ENCODE data around the gene PPFIA1. TPM values are rescaled to one million over a fixed set of nuclear protein-coding genes. Genes with fewer than 3 reads are reported as not detected.

PPFIA1 gene
- total RNA-seq, 1 donor from 2014 or later, result 49.6 TPM

DNA sequence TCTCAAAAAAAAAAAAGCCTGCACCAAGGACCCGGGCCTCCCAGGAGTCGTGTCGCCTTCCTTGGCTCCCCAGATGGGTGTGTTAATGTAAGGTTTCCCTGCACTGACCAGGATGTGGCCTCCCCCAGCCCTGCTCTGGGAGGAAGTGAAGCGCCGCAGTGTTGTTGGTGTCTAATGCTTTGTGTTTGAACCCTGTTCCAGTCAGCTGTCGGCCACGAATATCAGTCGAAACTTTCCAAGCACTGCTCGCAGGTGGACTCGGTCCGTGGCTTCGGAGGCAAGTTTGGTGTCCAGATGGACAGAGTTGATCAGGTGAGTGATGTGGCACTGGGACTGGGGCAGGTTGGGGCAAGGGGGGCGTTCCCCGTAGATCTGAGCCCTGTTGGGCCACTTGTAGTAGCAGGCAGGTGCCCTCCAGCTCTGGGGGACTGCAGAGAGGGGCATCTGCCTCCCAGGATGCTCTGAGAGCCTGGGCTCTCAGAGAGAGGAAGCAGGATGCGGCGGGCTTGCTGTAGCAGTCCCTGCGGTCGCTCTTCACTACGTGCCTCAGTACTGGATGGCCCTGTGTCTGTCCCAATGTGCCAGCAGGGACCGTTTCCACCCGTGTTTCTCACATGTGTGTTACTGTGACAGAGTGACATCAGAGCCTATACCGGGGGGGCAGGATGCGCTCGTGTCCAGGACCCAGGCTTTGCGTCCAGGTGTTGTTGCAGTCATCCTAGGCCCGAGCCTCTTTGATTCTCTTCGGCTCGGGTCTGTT lies 144.0 kb downstream of the PPFIA1 start:
- DNase-seq (ENCODE audit: low spot score), result no peak

DNA sequence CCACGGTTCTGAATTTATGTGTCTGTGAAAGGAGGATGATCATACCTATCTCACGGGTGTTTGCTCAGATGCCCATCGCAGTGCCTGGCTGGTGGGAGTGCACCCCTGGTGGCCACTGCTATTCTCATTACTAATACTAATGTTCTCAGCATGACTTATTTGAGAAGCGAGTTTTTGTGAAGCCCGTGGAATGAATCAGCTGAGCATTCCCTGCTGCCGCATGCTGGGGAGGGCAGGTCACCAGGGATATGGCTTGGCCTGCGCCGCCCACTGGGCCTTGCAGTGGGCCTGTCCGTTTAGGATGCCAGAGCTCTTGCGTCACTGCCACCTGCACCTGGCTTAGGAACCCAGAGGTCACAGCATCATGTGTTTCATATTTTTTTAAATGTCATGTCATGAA lies 144.7 kb downstream of the PPFIA1 start:
- no peak for DNase-seq (ENCODE audit: low spot score)

DNA sequence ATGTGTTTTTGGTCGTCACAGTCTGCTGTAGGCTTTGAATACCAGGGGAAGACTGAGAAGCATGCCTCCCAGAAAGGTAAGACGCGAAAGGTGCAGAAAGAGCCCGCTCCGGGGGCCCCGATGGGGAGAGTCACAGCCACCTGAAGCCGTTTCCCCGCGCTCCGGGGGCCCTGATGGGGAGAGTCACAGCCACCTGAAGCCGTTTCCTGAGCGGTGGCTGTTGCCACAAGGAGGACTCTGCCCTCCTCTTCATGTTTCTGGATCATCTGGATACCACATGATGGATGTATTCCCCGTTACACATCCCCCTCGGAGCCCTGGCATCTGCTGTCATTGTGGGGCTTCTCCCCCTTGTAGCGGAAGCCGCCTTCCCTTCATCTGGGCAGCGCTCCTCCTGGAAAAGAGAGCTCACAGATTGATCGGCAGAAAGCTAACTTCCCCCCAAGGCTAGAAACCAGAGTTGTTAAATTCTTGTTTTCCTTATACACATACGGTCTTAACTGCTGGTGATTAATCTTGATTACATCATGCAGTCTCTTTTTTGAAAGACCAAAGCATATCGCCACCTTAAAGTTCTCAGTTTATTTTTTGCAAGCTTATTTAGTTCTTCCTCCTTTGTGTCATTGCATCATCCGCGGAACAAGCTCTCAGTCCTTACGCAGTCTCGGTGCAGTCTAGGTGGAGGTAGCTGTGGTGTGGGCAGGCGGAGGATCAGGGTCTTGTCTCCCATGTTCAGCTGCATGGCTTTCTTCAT lies 145.3 kb downstream of the PPFIA1 start:
- DNase-seq (ENCODE audit: low spot score), result no peak

DNA sequence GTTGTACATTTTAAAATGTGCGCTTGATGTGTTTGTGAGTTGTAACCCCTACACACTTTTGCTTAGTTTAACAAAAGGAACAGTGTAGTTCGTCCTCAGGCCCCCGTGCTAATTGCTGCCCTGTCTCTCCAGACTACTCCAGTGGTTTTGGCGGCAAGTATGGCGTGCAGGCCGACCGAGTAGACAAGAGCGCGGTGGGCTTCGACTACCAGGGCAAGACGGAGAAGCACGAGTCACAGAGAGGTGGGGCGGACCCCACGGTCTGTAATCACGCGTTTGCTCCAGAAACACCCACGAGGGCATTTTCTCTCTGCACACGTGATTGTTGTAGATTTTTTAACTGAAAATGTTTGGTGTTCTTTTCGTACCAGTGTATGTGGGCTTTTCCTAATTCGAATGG lies 146.4 kb downstream of the PPFIA1 start:
- no peak for DNase-seq (ENCODE audit: low spot score)

DNA sequence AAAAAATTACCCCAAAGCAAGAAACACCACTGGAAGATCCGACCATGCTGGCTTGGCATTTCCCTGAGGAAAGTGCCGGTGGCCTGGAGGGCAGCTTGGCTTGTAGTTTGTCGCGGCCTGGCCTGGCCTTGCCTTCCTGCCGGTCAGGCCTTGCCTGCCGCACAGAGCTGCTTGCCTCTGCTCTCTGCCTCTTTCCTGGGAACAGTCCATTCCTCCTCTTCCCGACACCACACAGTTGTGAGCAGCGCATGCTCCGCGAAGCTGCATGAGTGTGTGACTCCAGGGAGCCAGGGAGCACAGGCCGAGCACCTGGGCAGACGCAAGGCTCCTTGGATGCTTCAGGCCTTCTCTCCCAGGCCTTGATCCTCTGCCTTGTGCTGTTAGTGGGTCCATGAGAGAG lies 147.6 kb downstream of the PPFIA1 start:
- no peak for DNase-seq (ENCODE audit: low spot score)

DNA sequence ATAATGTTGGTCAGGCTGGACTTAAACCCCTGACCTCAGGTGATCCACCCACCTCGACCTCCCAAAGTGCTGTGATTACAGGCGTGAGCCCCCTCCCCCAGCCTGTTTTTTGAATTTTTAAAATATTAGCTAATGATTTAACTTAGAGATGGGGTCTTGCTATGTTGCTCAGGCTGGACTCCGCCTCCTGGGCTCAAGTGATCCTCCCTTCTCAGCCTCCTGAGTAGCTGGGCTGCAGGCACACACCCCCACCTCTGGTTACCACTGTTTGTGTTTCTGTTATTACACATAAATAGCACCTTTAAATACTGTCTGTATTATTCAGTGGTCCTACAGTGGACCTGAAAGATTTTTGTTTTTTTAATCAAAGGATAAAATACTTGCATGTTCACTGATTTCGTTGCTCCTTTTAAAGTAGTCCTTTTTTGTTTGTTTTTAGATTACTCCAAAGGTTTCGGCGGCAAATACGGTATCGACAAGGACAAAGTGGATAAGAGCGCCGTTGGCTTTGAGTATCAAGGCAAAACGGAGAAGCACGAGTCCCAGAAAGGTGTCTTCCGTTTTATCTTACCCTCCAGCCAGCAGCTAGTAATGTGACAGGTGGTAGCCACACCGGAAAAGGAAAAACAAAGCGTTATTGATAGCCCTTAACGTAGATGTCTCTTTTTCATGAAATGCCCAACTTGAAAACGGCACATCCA lies 149.0 kb downstream of the PPFIA1 start:
- no peak for DNase-seq (ENCODE audit: low spot score)

DNA sequence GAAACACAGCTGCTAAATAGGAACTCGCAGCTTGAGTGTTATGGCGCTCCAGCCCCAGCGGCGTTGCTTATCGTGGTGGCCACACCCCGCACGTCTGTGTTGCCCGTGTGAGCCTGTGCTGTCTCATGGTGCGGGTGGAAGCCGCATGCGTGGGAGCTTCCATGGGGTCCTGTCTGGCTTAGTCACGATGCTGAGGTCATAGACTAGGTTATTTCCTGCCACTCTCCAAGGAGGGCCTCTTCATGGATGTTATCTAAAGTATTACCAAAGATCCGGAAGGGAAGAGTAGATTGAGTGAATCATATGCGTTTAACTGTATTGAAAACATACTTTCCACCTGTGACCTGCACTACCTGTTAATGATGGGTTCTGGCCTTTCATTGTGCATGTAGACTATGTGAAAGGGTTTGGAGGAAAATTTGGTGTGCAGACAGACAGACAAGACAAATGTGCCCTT lies 149.5 kb downstream of the PPFIA1 start:
- no peak for DNase-seq (ENCODE audit: low spot score)

DNA sequence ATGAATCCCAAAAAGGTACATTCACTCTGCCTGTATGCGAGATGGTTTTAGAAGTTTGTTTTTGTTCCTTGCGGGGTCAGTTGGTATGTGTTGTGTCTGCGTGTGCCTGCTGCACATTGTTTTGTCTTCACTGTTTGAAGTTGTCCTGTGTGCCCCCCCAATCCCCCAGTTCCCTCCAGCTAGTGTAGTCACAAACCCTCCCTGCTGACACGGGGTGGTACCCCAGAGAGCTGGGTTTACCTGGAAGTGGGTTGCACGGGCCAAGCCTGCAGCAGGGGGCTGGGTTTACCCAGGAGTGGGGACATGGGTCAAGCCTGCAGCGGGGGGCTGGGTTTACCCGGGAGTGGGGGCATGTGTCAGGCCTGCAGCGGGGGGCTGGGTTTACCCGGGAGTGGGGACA lies 150.0 kb downstream of the PPFIA1 start:
- no peak for DNase-seq (ENCODE audit: low spot score)

DNA sequence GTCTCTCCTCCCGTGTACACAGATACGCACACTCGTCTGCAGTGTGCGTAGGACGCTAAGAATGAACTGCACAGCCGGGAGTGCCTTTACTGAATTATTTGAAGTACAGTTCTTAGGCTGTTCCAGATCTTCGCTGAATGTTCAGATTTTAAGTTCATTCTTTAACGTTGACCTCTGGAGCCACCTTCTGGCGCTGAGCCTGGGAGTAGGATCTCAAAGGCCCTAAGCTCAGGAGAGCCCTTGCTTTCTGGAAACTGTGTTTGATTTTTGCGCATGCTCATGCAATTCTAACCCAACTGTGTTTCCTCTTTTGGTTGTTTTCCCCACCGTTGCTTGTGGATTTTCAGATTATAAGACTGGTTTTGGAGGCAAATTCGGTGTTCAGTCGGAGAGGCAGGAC lies 150.6 kb downstream of the PPFIA1 start:
- no peak for DNase-seq (ENCODE audit: low spot score)

DNA sequence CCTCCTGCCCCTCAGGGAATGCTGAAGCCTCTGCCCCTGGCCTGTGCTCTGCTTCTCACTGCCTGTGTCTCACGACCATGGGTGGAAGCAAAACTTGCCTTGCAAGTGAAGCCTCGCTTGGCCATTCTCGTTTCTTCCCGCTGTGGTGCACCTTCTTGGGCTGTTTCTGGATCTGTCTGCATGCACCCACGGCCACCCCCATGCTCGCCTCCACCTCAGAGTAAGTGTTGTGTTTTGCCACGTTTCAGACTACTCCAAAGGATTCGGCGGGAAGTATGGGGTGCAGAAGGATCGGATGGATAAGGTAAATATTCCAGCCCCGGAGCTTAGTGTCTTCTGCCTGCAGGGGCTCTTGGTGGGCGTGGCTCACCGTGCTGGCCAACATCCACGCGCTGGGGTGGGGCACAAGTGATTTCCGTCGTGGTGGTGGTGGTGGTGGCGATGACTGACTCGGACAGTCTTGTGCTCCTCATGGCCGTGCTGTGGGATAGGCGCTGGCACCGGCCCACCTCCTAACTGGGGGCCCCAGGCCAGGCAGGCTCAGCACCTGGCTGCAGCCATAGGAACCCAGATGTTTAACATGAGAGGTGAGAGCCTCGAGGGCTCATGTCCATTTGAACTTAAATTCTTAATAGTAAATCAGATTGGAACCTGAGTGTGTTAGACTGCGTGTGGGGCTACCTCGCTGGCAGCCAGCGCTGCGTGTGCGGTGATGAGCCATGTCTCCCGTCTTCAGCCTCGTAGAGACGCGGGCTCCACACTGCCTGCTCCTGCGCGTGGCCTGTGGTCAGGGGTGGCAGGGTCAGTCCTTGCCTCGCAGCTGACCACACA lies 152.4 kb downstream of the PPFIA1 start:
- DNase-seq (ENCODE audit: low spot score), result no peak

DNA sequence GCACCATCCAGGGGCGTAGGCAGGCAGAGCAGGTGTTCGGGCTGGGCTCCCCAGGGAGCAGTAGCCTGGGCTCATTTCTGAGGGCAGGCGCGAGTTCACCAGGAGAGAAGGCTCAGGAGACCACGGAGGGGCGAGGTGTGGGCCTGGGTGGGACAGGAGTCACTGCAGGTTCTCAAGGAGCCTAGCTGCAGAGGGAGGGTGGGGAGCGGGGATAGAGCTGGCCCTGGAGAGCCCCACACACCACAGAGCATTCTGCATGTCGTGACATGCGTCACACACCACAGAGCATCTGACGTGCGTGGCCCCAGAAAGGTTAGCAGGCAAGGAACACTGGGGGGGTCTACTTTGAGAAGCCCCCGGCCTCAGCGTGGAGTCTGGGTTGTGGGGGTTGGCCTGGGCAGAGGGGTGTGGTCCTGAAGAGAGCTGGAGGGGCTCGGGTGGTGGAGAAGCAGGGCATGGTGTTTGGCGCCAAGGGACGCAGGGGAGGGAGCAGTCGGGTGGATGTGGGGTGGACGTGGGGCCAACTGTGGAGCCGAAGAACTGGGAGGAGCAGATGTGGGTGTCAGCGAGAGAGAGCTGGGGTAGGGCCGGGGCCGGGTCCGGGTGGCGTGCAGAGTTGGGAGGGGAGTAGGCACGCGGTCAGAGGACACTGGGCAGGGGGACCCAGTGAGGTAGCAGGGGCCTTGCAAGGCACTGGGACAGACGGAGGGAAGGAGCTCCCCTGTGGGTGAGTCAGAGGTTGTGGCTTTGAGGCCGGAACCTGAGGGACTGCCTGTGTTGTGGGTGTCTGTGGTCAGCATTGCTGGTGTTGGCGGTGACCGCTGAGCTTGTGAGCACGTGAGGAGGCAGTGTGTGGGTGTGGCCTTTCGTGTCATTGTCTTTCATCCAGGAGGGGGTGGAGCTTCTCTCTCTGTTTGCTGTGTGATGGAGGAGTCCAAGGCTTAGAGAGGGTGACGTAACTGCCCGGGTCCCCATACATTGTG lies 153.3 kb downstream of the PPFIA1 start:
- DNase-seq (ENCODE audit: low spot score), result no peak

DNA sequence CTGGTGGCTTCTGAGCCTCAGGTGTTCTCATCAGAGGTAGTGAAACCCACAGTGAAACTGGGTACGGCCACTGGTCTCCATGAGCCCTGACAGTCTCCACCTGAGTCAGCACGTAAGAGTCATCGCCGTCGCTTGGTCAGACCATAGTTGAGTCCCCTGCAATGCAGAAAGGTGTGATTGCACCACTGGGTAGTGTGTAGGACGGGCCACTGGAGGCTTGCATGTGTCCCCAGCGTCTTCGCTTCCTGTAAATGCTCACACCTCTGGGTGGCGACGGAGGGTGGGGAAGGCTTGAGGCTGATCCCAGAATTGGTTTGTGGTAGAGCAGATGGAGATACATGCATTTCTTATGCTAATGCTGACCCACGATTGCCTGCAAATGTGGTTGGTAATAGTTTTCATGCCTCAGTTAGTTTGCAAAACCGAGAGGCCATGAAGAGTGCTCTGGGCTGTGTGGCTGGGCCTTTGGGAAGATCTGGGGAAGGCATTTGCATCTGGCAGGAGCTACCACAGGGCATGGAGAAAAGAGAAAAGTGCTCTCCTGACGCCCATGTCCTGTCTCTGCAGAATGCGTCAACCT lies 154.4 kb downstream of the PPFIA1 start:
- no peak for DNase-seq (ENCODE audit: low spot score)

DNA sequence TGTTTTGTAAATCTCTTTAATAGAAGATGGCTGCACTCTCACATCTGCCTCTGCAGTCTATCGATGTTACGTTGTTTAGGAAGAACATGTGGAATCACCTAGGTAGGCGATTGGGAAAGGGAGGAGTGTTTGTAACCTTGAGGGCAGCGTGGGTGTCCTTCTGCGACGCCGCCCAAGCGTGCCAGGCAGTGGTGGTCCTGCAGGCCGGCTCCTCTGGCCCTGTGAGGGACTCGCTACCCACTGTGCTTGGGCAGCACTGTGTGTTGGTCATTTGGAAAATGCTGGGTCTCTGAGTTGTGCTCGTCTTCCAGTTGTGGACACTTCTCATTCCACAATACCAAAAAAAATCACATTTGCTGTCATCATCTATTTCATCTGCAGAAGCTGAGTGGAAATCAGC lies 156.9 kb downstream of the PPFIA1 start:
- no peak for DNase-seq (ENCODE audit: low spot score)

DNA sequence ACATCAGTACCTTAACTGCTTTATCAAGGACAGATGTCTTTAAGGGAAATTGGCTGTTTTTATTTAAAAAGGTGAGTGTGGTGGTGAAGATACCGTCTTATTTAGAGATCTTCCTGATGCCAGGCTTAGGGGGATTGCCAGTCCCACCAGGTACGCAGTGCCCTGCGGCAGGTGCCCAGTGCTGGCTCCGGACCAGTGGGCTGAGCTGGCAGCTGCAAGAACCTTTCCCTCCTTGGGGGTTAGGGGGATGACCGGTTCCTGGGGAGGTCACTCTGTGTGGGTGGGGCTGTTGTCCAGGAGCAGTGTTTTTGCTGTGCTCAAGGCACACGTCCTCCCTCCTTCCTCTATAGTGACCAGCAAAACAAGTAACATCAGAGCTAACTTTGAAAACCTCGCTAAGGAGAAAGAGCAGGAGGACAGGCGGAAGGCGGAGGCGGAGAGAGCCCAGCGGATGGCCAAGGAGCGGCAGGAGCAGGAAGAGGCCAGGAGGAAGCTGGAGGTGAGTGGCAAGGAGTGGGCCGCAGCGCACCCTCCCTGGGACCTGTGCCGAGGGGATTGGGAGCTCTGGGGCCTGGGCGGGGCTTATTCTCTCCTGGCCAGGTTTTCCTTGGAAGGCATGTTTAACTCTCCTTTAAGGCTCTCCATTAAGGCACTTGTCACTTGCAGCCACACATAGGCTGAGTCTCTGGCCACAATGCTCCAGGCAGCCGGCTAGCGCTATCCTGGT lies 158.4 kb downstream of the PPFIA1 start:
- no peak for DNase-seq (ENCODE audit: low spot score)

DNA sequence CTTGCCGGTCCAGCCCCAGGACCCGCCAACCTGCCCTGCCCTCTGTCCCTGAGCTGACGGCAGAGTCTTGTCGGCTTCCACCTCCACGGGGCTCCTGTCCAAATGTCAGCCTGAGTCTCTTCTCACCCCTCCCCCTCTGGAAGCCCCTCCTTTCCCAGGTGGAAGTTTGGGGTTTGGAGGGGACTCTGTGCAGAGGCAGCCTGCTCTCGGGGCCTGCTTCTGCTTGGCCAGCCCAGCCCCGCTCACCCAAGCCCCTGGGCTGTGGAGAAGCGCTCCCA lies 158.9 kb downstream of the PPFIA1 start:
- DNase-seq (ENCODE audit: low spot score), result no peak

DNA sequence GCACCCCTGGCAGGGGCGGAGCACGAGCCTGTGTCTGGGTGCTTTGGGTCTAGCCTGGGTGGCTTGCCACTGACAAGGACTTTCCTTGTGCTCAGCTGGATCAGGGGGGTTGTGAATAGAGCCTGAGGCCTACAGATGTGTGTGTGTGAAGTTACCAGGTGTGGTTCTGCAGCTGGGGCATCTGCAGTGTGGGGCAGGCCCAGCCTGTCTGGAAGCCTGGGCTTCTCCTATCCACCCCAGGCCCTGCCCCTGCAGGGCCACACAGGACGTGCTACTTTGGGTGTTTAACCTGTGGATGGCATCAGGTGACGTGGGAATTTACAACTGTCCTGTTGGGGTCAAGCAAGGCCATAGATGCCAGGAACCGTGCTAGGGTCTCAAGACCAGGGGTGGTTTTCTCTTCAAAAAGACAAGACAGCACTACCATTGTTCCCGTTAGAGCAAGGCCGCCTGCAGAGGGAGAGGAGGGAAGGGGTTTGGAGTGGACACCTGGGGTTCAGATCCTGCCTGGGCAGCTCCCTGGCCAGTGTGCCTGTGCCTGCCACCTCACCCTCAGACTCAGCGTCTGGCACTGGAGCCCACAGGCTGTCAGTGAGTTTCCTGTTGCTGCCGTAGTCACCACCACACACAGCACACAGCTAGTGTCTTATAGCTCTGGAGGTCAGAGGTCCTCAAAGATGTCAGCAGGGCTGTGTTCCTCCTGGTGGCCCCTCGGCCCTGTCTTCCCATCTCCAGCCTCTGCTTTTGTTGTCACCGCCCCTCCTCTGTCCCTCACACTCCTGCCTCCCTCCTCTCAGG lies 159.4 kb downstream of the PPFIA1 start:
- no peak for DNase-seq (ENCODE audit: low spot score)

DNA sequence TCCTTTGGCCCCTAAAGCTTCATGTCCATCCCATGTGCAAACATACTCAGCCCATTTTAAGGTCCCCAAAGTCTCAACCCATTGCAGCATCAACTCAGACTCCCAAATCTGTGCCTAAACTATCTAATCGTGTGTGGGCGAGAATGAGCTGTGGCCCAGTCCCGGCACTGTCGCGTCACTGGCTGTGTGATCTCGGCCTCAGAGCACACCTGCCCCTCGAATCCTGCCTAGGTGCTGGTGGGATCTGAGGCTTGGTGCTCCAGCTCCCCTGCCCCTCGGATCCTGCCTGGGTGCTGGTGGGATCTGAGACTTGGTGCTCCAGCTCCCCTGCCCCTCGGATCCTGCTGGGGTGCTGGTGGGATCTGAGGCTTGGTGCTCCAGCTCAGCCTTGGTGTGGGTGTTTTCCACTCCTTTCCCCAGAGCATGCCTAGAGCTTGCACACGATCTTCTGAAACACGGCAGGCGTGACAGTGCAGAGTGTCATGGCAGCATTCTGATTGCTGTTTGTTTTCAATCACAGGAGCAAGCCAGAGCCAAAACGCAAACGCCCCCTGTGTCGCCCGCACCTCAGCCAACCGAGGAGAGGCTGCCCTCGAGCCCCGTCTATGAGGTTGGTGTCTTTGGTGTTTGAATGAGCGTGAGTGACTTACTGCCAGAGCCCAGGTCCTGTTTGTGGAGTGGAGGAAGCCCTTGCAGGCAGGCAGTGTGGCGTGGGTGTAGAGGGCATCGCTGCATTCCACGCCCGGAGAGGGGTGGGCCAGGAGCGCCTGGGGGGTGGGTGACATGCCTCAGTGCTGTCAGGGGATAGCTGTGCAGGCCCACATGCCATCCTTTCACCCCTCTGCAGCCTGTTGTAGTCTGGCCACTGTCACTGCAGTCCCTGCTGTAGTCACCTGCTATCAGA lies 160.4 kb downstream of the PPFIA1 start:
- no peak for DNase-seq (ENCODE audit: low spot score)

DNA sequence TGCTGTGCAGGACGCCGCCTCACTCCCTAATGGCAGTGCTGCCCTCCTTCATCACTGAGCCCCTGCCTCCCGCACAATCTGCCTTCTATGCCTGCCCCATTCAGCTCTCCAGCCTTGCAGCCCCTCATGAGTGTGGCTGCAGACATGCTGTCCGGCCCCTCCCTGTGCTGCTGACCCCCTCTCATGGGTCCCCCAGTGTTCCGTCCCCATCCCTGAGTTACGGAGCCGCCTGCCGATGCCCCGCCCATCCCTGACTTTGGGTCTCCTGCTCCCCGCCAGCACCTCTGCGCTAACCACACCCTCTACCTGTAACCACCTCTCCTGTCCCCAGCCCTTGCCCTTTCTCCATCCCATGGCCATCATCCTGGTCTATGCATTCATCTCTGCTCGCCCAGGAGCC lies 161.1 kb downstream of the PPFIA1 start:
- DNase-seq (ENCODE audit: low spot score), result no peak

Measured in umbilical cord (tissue), 2 donors.